ENCODE results near the gene HMX1.
A peak's percentile ranks its signal among the peaks of the same experiment; 100 is the strongest.

HMX1 gene

GRCh38 chr4:8871417-8872401, at the start of gene HMX1:
TSS of gene HMX1 (minus strand) at chr4:8871839. CDS start at chr4:8871614, 225 bp downstream.
- no peak for TF ChIP-seq CTCF (IDR thresholded peaks at IDR 0.05; ENCODE audit: extremely low read depth, missing control alignments)
- peak; percentile 44 for DNase-seq (ENCODE audit: low spot score)

GRCh38 chr4:8920969-8921368, 49.3 kb upstream of the HMX1 start:
- no peak for TF ChIP-seq CTCF (IDR thresholded peaks at IDR 0.05; ENCODE audit: extremely low read depth, missing control alignments)
- no peak for DNase-seq (ENCODE audit: low spot score)

- no peak for TF ChIP-seq CTCF (IDR thresholded peaks at IDR 0.05; ENCODE audit: extremely low read depth, missing control alignments)
- DNase-seq (ENCODE audit: low spot score), result no peak
Measured at GRCh38 chr4:8920289-8920965, 48.8 kb upstream of the HMX1 start.

- no peak for DNase-seq (ENCODE audit: low spot score)
- no peak for TF ChIP-seq CTCF (IDR thresholded peaks at IDR 0.05; ENCODE audit: extremely low read depth, missing control alignments)
Measured at GRCh38 chr4:8919651-8920288, 48.1 kb upstream of the HMX1 start.

- DNase-seq (ENCODE audit: low spot score), result peak; percentile 86
- peak; percentile 90 for TF ChIP-seq CTCF (IDR thresholded peaks at IDR 0.05; ENCODE audit: extremely low read depth, missing control alignments)
Measured at GRCh38 chr4:8917868-8918783, 46.5 kb upstream of the HMX1 start.

GRCh38 chr4:8917321-8917811, 45.7 kb upstream of the HMX1 start:
- DNase-seq (ENCODE audit: low spot score), result peak; percentile 11
- no peak for TF ChIP-seq CTCF (IDR thresholded peaks at IDR 0.05; ENCODE audit: extremely low read depth, missing control alignments)
